SK-N-SH (cell line): ENCODE results near the gene ATE1. TPM values are rescaled to one million over a fixed set of nuclear protein-coding genes. Genes with fewer than 3 reads are reported as not detected.

Experiments used
- CTCF ChIA-PET: fragments of 300-600, 350-600 bp; formaldehyde crosslinking; extraction: SDS; loops from one replicate; lab custom pipeline; 2021; lab: Yijun Ruan, JAX
- POLR2A ChIA-PET: fragments of 350-600 bp; sonication (Branson Sonifier 250); formaldehyde crosslinking; extraction: SDS; loops from one replicate; lab custom pipeline; 2020; ENCODE audit warnings: antibody characterized with exemption, inconsistent platforms; lab: Yijun Ruan, JAX
- DNase-seq: peaks from one replicate; pipeline ENCODE4 v3.0.0; 2012
- H2AFZ ChIP-seq: fragments of 200-600 bp; sonication (generic); 2 replicates; pipeline ENCODE4 v1.8.1; 2016; ENCODE audit warnings: antibody characterized with exemption, mild to moderate bottlenecking, low read depth
- H3F3A ChIP-seq: fragments of 200-600 bp; sonication (generic); replicated peaks from 2 replicates; pipeline ENCODE3; 2016; ENCODE audit warnings: antibody characterized with exemption, mild to moderate bottlenecking; ENCODE audit not compliant: insufficient read depth
- H3K27ac ChIP-seq, 2 experiments: fragments of 200-500 bp in 1 of 2; fragments of 200-600 bp in 1 of 2; sonication (Bioruptor generic) in 1 of 2; sonication (generic), shearing (Covaris generic) in 1 of 2; 2 replicates each; pipeline versions ENCODE4 v1.5.1 to v1.6.1; 2014 to 2016; ENCODE audit warnings: low read depth in 2 of 2, inconsistent platforms in 1 of 2, low read length in 1 of 2, mild to moderate bottlenecking in 1 of 2, mixed read lengths in 1 of 2
- H3K27me3 ChIP-seq: fragments of 200-600 bp; sonication (generic), shearing (Covaris generic); 2 replicates; pipeline ENCODE4 v1.6.1; 2016; ENCODE audit warnings: mixed run types; ENCODE audit not compliant: insufficient read depth
- H3K36me3 ChIP-seq, 2 experiments: fragments of 200-500 bp in 1 of 2; fragments of 200-600 bp in 1 of 2; sonication (Bioruptor generic) in 1 of 2; sonication (generic) in 1 of 2; replicated peaks in 1 of 2; 2 replicates each; pipeline versions ENCODE3 to v1.5.1; 2014 to 2016; ENCODE audit warnings: low read length in 1 of 2, mild to moderate bottlenecking in 1 of 2; ENCODE audit not compliant: insufficient read depth in 2 of 2, control insufficient read depth in 1 of 2
- H3K4me1 ChIP-seq, 2 experiments: fragments of 200-500 bp in 1 of 2; fragments of 200-600 bp in 1 of 2; sonication (Bioruptor generic) in 1 of 2; sonication (generic), shearing (Covaris generic) in 1 of 2; 2 replicates each; pipeline versions ENCODE4 v1.5.1 to v1.6.1; 2014 to 2016; ENCODE audit warnings: low read depth in 1 of 2, low read length in 1 of 2, mixed run types in 1 of 2; ENCODE audit not compliant: insufficient read depth in 2 of 2, control insufficient read depth in 1 of 2
- H3K4me2 ChIP-seq: fragments of 200-600 bp; sonication (generic), shearing (Covaris generic); 2 replicates; pipeline ENCODE4 v1.6.1; 2017; ENCODE audit warnings: mixed run types
- H3K4me3 ChIP-seq, 2 experiments: fragments of 200-500 bp in 1 of 2; fragments of 200-600 bp in 1 of 2; sonication (Bioruptor generic) in 1 of 2; sonication (generic), shearing (Covaris generic) in 1 of 2; 2 replicates each; pipeline versions ENCODE4 v1.5.1 to v1.8.1; 2014 to 2016; ENCODE audit warnings: low read depth in 2 of 2, inconsistent platforms in 1 of 2, low read length in 1 of 2, mild to moderate bottlenecking in 1 of 2, mixed read lengths in 1 of 2, moderate library complexity in 1 of 2
- H3K79me2 ChIP-seq: fragments of 200-600 bp; sonication (generic); 2 replicates; pipeline ENCODE4 v1.8.1; 2017; ENCODE audit warnings: mild to moderate bottlenecking; ENCODE audit not compliant: insufficient read depth
- H3K9ac ChIP-seq: fragments of 200-600 bp; sonication (generic); 2 replicates; pipeline ENCODE4 v1.6.1; 2017; ENCODE audit warnings: mixed run types
- H3K9me2 ChIP-seq: fragments of 200-600 bp; sonication (generic); 2 replicates; pipeline ENCODE4 v1.6.1; 2017; ENCODE audit warnings: mixed run types
- H3K9me3 ChIP-seq: fragments of 200-600 bp; sonication (generic); 2 replicates; pipeline ENCODE4 v1.6.1; 2017; ENCODE audit warnings: mixed run types, mild to moderate bottlenecking, moderate library complexity
- H4K20me1 ChIP-seq: fragments of 200-600 bp; sonication (generic); 2 replicates; pipeline ENCODE4 v1.6.1; 2017; ENCODE audit warnings: mild to moderate bottlenecking, mixed run types; ENCODE audit not compliant: insufficient read depth
- CTCF ChIP-seq: fragments of 200-600 bp; sonication (generic); IDR thresholded peaks from 2 replicates; pipeline ENCODE4 v1.6.1; 2017; ENCODE audit warnings: antibody characterized with exemption, mild to moderate bottlenecking, moderate library complexity
- EP300 ChIP-seq, 2 experiments: IDR thresholded peaks; 2 replicates each; pipeline versions ENCODE4 v1.4.0 to v1.6.1; 2012; ENCODE audit warnings: borderline replicate concordance in 1 of 2, low read depth in 1 of 2, low read length in 1 of 2
- EZH2phosphoT487 ChIP-seq: fragments of 200-600 bp; sonication (generic); IDR thresholded peaks from 2 replicates; pipeline ENCODE4 v1.6.1; 2017; ENCODE audit warnings: low read depth, mixed run types, mild to moderate bottlenecking, antibody characterized with exemption, moderate library complexity, borderline replicate concordance
- FOSL2 ChIP-seq: IDR thresholded peaks from 2 replicates; pipeline ENCODE4 v1.4.0; 2012; ENCODE audit warnings: low read depth, mild to moderate bottlenecking, moderate library complexity, borderline replicate concordance
- FOXJ3 ChIP-seq: sonication (generic); formaldehyde crosslinking; IDR thresholded peaks from 2 replicates; pipeline ENCODE4 v1.5.1; 2020; ENCODE audit warnings: mild to moderate bottlenecking, missing genetic modification reagents
- FOXM1 ChIP-seq: IDR thresholded peaks from 2 replicates; pipeline ENCODE4 v1.4.0; 2012; ENCODE audit warnings: low read depth, mild to moderate bottlenecking
- IRF3 ChIP-seq: fragments of 150-350 bp; IDR thresholded peaks from 2 replicates; pipeline ENCODE4 v1.6.1; 2016; ENCODE audit warnings: mild to moderate bottlenecking, low read depth, low read length
- JUND ChIP-seq: IDR thresholded peaks from 2 replicates; pipeline ENCODE4 v1.4.0; 2012
- MEF2A ChIP-seq: IDR thresholded peaks from 2 replicates; pipeline ENCODE4 v1.4.0; 2012; ENCODE audit warnings: low read depth, borderline replicate concordance
- MXI1 ChIP-seq: IDR thresholded peaks from 2 replicates; pipeline ENCODE4 v1.6.1; 2012; ENCODE audit warnings: mild to moderate bottlenecking, low read depth, low read length, improper control_type of control experiment
- NFIC ChIP-seq: IDR thresholded peaks from 2 replicates; pipeline ENCODE4 v1.4.0; 2012; ENCODE audit warnings: borderline replicate concordance
- POLR2AphosphoS5 ChIP-seq: IDR thresholded peaks from 2 replicates; pipeline ENCODE4 v1.6.1; 2012; ENCODE audit warnings: low read depth, low read length
- RAD21 ChIP-seq: IDR thresholded peaks from 2 replicates; pipeline ENCODE4 v1.6.1; 2012; ENCODE audit warnings: mild to moderate bottlenecking, low read length
- RFX5 ChIP-seq: IDR thresholded peaks from 2 replicates; pipeline ENCODE4 v1.6.1; 2012; ENCODE audit warnings: mild to moderate bottlenecking, improper control_type of control experiment, low read length
- SIN3A ChIP-seq: IDR thresholded peaks from 2 replicates; pipeline ENCODE4 v1.6.1; 2012; ENCODE audit warnings: low read depth, mild to moderate bottlenecking, low read length, moderate library complexity, borderline replicate concordance
- SMC3 ChIP-seq: IDR thresholded peaks from 2 replicates; pipeline ENCODE4 v1.6.1; 2012; ENCODE audit warnings: low read depth, low read length, improper control_type of control experiment
- WGBS: methylation state at CpG from one replicate; pipeline ENCODE4 v1.1.6; 2017; ENCODE audit warnings: low lambda C conversion rate; 5-methylcytosine and 5-hydroxymethylcytosine counted together
- polyA plus RNA-seq, 3 experiments: library from polyadenylated mRNA; depleted of rRNA; stranded (reverse); fragments of >200 nt; gene quantifications; 2 replicates each; pipeline ENCODE4 v1.2.3, GENCODE V29; 2012
- TF ChIP-seq, protein P1 (sequence below): IDR thresholded peaks from 2 replicates; pipeline ENCODE4; 2012
- TF ChIP-seq, protein P2 (sequence below): fragments of 150-350 bp; IDR thresholded peaks from 2 replicates; pipeline ENCODE4 v1.6.1; 2017; ENCODE audit warnings: antibody characterized with exemption, low read length, low read depth, borderline replicate concordance
- TF ChIP-seq, protein P3 (sequence below): IDR thresholded peaks from 2 replicates; pipeline ENCODE4 v1.4.0; 2012; ENCODE audit warnings: low read depth, borderline replicate concordance

Gene ATE1
- polyA plus RNA-seq, 1 of the 3 experiments (the other 2 are of a cell fraction) = 6.3 TPM

DNA sequence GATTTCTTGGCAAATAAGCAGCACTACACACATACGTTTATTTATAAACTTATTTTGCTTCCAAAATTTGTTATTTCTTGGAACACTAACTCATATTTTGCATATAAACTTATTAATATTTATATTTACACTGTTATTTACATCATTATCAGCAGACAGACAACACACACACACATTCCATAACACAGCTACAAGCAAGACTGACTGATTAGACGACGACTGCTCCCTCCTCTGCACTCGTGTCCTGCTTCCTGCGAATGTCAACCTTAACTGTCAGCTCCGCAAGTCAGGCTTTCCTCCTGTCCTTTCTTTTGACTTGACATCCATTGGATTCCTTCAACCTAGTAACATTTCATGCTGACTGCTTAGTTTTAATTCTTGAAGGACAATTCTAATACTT lies 96.6 kb downstream of the ATE1 start (continued):
- no peak for TF ChIP-seq JUND
- TF ChIP-seq MEF2A = no peak
- no peak for TF ChIP-seq NFIC
- TF ChIP-seq, all 33 proteins: peak for 0

GRCh38 chr10:121830101-121830500 lies 97.7 kb downstream of the ATE1 start:
- Histone ChIP-seq H3K27me3 (no peaks in the 10 kb centered on the region), H3K79me2 (no peaks in the 10 kb centered on the region), H2AFZ (no peak overlapping the region), H3K9me3 (no peaks in the 10 kb centered on the region), H3K27ac (no peak overlapping the region), H3K36me3 (peaks cover 20 to 31% of the 10 kb centered on the region in 2 experiments), H3K4me1 (no peaks in the 10 kb centered on the region), H3K9me2 (no peaks in the 10 kb centered on the region), H4K20me1 (no peaks in the 10 kb centered on the region), H3K4me2 (no peak overlapping the region), H3K9ac (no peak overlapping the region), H3K4me3 (no peak overlapping the region), H3F3A (peaks cover 7% of the 10 kb centered on the region)
- CTCF ChIA-PET = interaction anchor here (1.0 kb wide), 1 partner anchor 99 kb away, joined by 3 read pairs; no protein-coding TSS in a partner anchor
- POLR2A ChIA-PET = no interaction called here
- TF ChIP-seq SIN3A (no peak), POLR2AphosphoS5 (no peak), SMC3 (no peak), IRF3 (no peak), JUND (no peak), EP300 (IDR thresholded peaks at IDR 0.05; ENCODE audit: borderline replicate concordance in 1 of 2, low read depth in 1 of 2, low read length in 1 of 2) (no peak), RFX5 (no peak), FOXJ3 (CRISPR knock-in tag) (no peak), MXI1 (no peak), EZH2phosphoT487 (no peak), FOSL2 (no peak), RAD21 (no peak), FOXM1 (no peak), CTCF (no peak)
- TF ChIP-seq, protein P1, sequence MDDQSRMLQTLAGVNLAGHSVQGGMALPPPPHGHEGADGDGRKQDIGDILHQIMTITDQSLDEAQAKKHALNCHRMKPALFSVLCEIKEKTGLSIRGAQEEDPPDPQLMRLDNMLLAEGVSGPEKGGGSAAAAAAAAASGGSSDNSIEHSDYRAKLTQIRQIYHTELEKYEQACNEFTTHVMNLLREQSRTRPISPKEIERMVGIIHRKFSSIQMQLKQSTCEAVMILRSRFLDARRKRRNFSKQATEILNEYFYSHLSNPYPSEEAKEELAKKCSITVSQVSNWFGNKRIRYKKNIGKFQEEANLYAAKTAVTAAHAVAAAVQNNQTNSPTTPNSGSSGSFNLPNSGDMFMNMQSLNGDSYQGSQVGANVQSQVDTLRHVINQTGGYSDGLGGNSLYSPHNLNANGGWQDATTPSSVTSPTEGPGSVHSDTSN = no peak
- TF ChIP-seq, protein P2, sequence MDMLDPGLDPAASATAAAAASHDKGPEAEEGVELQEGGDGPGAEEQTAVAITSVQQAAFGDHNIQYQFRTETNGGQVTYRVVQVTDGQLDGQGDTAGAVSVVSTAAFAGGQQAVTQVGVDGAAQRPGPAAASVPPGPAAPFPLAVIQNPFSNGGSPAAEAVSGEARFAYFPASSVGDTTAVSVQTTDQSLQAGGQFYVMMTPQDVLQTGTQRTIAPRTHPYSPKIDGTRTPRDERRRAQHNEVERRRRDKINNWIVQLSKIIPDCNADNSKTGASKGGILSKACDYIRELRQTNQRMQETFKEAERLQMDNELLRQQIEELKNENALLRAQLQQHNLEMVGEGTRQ = no peak
- TF ChIP-seq, protein P3, sequence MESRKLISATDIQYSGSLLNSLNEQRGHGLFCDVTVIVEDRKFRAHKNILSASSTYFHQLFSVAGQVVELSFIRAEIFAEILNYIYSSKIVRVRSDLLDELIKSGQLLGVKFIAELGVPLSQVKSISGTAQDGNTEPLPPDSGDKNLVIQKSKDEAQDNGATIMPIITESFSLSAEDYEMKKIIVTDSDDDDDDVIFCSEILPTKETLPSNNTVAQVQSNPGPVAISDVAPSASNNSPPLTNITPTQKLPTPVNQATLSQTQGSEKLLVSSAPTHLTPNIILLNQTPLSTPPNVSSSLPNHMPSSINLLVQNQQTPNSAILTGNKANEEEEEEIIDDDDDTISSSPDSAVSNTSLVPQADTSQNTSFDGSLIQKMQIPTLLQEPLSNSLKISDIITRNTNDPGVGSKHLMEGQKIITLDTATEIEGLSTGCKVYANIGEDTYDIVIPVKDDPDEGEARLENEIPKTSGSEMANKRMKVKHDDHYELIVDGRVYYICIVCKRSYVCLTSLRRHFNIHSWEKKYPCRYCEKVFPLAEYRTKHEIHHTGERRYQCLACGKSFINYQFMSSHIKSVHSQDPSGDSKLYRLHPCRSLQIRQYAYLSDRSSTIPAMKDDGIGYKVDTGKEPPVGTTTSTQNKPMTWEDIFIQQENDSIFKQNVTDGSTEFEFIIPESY = no peak
- no peak for DNase-seq
- 100% methylated on average over 2 of the region's 2 CpGs for WGBS
